H1 (cell line): ENCODE data around the gene GAST. TPM values are rescaled to one million over a fixed set of nuclear protein-coding genes. Genes with fewer than 3 reads are reported as not detected.

Experiments used
- CHD1 ChIP-seq: IDR thresholded peaks from 2 replicates; pipeline ENCODE4 v1.6.1; 2012; ENCODE audit warnings: low read depth, low read length, improper control_type of control experiment
- CTBP2 ChIP-seq: IDR thresholded peaks from 2 replicates; pipeline ENCODE4 v1.7.0; 2011; ENCODE audit warnings: borderline replicate concordance, mild to moderate bottlenecking, moderate library complexity, mixed read lengths, low read length; ENCODE audit not compliant: insufficient read depth, insufficient read length
- EZH2 ChIP-seq: fragments of 200-600 bp; sonication (generic); IDR thresholded peaks from 2 replicates; pipeline ENCODE4 v1.7.1; 2012; ENCODE audit warnings: low read depth, mild to moderate bottlenecking, moderate library complexity, low read length, inconsistent platforms; ENCODE audit not compliant: severe bottlenecking
- JUND ChIP-seq: IDR thresholded peaks from 2 replicates; pipeline ENCODE4 v1.6.1; 2011; ENCODE audit warnings: mild to moderate bottlenecking, improper control_type of control experiment, low read length
- NANOG ChIP-seq: IDR thresholded peaks from 2 replicates; pipeline ENCODE4 v1.6.1; 2011; ENCODE audit warnings: low read length, low read depth, mild to moderate bottlenecking, inconsistent platforms; ENCODE audit not compliant: insufficient read depth, poor library complexity, severe bottlenecking
- NRF1 ChIP-seq: IDR thresholded peaks from 2 replicates; pipeline ENCODE4 v1.6.1; 2011; ENCODE audit warnings: mild to moderate bottlenecking, low read depth, low read length, improper control_type of control experiment
- SP1 ChIP-seq: IDR thresholded peaks from 2 replicates; pipeline ENCODE4 v1.6.1; 2011; ENCODE audit warnings: low read depth, low read length
- TAF7 ChIP-seq: optimal IDR thresholded peaks from 2 replicates; pipeline ENCODE3; 2011; ENCODE audit warnings: low read depth, mild to moderate bottlenecking, inconsistent platforms, low read length, moderate library complexity, borderline replicate concordance
- polyA plus RNA-seq, 7 experiments: library from polyadenylated mRNA; depleted of rRNA in 3 of 7; stranded (reverse) in 5 of 7; unstranded in 2 of 7; fragments of >200 nt in 5 of 7; fragments of 200-250 nt in 2 of 7; gene quantifications; 1 replicate in 5 of 7; 2 replicates in 1 of 7; 4 replicates in 1 of 7; pipeline versions ENCODE4 v1.2.1 to v1.2.3, GENCODE V29; 2011 to 2013; ENCODE audit warnings: missing spikeins in 2 of 7, mixed read lengths in 2 of 7
- total RNA-seq: library from RNA; stranded (reverse); fragmentation: NEBNext Ultra II Directional; extraction: Animal tissue kit (Norgen Biotek cat#: 25700); gene quantifications from 2 replicates; pipeline ENCODE4 v1.2.1, GENCODE V29; 2021
- TF ChIP-seq, protein P1 (sequence below): fragments of 300-600 bp; sonication (generic); IDR thresholded peaks from 2 replicates; pipeline ENCODE4 v1.7.1; 2012; ENCODE audit warnings: low read length, moderate library complexity, mild to moderate bottlenecking, inconsistent platforms; ENCODE audit not compliant: insufficient replicate concordance

The GAST gene
- total and polyA plus RNA-seq, 2 of the 8 experiments (the other 6 are each of a cell fraction or from before 2014, with no cell fraction given) = not detected

- TF ChIP-seq, protein P1, sequence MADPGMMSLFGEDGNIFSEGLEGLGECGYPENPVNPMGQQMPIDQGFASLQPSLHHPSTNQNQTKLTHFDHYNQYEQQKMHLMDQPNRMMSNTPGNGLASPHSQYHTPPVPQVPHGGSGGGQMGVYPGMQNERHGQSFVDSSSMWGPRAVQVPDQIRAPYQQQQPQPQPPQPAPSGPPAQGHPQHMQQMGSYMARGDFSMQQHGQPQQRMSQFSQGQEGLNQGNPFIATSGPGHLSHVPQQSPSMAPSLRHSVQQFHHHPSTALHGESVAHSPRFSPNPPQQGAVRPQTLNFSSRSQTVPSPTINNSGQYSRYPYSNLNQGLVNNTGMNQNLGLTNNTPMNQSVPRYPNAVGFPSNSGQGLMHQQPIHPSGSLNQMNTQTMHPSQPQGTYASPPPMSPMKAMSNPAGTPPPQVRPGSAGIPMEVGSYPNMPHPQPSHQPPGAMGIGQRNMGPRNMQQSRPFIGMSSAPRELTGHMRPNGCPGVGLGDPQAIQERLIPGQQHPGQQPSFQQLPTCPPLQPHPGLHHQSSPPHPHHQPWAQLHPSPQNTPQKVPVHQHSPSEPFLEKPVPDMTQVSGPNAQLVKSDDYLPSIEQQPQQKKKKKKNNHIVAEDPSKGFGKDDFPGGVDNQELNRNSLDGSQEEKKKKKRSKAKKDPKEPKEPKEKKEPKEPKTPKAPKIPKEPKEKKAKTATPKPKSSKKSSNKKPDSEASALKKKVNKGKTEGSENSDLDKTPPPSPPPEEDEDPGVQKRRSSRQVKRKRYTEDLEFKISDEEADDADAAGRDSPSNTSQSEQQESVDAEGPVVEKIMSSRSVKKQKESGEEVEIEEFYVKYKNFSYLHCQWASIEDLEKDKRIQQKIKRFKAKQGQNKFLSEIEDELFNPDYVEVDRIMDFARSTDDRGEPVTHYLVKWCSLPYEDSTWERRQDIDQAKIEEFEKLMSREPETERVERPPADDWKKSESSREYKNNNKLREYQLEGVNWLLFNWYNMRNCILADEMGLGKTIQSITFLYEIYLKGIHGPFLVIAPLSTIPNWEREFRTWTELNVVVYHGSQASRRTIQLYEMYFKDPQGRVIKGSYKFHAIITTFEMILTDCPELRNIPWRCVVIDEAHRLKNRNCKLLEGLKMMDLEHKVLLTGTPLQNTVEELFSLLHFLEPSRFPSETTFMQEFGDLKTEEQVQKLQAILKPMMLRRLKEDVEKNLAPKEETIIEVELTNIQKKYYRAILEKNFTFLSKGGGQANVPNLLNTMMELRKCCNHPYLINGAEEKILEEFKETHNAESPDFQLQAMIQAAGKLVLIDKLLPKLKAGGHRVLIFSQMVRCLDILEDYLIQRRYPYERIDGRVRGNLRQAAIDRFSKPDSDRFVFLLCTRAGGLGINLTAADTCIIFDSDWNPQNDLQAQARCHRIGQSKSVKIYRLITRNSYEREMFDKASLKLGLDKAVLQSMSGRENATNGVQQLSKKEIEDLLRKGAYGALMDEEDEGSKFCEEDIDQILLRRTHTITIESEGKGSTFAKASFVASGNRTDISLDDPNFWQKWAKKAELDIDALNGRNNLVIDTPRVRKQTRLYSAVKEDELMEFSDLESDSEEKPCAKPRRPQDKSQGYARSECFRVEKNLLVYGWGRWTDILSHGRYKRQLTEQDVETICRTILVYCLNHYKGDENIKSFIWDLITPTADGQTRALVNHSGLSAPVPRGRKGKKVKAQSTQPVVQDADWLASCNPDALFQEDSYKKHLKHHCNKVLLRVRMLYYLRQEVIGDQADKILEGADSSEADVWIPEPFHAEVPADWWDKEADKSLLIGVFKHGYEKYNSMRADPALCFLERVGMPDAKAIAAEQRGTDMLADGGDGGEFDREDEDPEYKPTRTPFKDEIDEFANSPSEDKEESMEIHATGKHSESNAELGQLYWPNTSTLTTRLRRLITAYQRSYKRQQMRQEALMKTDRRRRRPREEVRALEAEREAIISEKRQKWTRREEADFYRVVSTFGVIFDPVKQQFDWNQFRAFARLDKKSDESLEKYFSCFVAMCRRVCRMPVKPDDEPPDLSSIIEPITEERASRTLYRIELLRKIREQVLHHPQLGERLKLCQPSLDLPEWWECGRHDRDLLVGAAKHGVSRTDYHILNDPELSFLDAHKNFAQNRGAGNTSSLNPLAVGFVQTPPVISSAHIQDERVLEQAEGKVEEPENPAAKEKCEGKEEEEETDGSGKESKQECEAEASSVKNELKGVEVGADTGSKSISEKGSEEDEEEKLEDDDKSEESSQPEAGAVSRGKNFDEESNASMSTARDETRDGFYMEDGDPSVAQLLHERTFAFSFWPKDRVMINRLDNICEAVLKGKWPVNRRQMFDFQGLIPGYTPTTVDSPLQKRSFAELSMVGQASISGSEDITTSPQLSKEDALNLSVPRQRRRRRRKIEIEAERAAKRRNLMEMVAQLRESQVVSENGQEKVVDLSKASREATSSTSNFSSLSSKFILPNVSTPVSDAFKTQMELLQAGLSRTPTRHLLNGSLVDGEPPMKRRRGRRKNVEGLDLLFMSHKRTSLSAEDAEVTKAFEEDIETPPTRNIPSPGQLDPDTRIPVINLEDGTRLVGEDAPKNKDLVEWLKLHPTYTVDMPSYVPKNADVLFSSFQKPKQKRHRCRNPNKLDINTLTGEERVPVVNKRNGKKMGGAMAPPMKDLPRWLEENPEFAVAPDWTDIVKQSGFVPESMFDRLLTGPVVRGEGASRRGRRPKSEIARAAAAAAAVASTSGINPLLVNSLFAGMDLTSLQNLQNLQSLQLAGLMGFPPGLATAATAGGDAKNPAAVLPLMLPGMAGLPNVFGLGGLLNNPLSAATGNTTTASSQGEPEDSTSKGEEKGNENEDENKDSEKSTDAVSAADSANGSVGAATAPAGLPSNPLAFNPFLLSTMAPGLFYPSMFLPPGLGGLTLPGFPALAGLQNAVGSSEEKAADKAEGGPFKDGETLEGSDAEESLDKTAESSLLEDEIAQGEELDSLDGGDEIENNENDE = no peak
- TF ChIP-seq CHD1 (peak; percentile 94), SP1 (peak; percentile 65; the same call in 1 of the 2 replicates), NRF1 (peak; percentile 39; the same call in 1 of the 2 replicates), EZH2 (peak; percentile 72), JUND (peak; percentile 96), TAF7 (peak; percentile 98), NANOG (no peak), CTBP2 (peak; percentile 30)
Observed at GRCh38 chr17:41734139-41734948, 22.2 kb downstream of the GAST start, which contains the start of gene HAP1 (continued).
